ENCODE measurements around the gene TCEA3.

Gene TCEA3

DNA sequence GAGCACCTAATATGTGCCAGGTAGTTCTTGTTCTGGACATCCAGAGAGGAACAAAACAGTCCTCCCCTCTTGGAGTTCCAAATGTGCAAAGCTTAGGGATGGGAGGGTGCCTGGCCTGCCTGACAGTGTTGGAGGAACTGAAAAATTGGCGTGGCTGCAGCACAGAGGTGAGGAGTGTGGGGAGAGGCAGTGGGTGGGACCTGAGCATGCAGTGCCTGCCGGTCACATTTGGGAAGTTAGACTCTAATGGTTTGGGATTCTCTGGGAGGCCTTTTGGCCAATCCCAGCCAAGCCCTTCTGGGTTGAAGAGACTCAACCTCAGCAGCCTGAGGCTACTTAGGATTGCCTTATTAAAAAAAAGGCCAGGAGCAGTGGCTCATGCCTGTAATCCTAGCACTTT lies 2.3 kb upstream of the TCEA3 start:
- TF ChIP-seq, protein P1, sequence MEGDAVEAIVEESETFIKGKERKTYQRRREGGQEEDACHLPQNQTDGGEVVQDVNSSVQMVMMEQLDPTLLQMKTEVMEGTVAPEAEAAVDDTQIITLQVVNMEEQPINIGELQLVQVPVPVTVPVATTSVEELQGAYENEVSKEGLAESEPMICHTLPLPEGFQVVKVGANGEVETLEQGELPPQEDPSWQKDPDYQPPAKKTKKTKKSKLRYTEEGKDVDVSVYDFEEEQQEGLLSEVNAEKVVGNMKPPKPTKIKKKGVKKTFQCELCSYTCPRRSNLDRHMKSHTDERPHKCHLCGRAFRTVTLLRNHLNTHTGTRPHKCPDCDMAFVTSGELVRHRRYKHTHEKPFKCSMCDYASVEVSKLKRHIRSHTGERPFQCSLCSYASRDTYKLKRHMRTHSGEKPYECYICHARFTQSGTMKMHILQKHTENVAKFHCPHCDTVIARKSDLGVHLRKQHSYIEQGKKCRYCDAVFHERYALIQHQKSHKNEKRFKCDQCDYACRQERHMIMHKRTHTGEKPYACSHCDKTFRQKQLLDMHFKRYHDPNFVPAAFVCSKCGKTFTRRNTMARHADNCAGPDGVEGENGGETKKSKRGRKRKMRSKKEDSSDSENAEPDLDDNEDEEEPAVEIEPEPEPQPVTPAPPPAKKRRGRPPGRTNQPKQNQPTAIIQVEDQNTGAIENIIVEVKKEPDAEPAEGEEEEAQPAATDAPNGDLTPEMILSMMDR (conservative IDR thresholded peaks at IDR 0.05) = no peak
- no peak overlapping the region for H3K27ac ChIP-seq

DNA sequence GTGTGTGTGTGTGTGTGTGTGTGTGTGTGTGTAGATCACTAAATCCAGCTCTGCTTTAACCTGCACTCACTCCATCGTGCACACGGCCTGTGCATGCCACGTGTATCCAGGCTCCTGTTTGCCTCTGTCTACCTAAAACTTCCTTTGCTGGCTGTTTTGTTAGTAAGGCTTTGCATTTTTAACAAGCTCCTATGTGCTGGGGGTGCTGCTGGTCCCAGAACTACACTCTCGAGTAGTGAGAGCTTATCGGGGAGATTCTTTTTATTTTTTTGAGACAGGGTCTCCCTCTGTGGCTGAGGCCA lies 596 bp upstream of the TCEA3 start:
- H3K27ac ChIP-seq = peak overlapping the region; percentile 96
- TF ChIP-seq, protein P1 (conservative IDR thresholded peaks at IDR 0.05) = no peak

DNA sequence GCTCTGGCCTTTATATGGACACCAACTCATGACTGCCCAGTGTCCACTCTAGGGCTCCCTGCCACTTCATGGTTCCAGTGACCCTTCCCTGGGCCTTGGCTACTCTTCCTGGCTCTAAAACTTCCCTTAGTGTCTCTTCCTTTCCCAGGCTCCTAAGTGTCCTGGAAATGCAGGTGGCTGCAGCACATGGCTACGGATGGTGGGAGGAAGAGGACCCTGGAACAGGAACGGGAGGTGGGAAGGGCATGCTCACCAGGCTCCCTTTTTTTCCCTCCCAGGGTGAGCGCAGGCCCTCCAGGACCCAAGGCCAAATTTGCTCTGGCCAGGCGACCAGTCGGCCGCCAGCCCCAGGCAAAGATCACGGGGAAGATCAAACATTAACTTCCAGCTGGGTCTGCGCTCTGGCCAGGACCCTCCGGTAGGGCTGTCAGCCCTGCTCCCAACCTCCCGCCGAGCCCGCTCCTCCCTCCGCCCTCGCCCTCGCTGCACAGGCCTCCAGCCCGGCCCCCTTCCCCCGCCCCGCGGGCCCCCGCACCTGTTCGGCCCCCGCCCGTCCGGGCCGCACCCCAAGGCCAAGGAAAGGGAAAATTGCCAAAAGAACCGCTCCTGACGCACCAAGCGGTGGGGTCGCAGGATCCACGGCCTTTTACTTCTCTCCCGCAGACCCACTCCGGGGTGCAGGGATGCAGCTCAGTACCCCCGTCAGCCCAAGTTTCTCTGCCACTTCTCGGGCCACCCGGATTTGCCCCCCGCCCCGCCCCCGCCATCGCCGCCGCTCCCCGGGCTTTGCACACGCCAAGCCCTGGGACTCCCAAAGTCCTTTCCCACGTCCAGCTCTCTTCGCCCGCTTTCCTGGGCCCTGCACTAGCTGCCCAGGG lies 894 bp downstream of the TCEA3 start:
- peak overlapping the region; percentile 96 for H3K27ac ChIP-seq
- TF ChIP-seq, protein P1 (conservative IDR thresholded peaks at IDR 0.05) = no peak

DNA sequence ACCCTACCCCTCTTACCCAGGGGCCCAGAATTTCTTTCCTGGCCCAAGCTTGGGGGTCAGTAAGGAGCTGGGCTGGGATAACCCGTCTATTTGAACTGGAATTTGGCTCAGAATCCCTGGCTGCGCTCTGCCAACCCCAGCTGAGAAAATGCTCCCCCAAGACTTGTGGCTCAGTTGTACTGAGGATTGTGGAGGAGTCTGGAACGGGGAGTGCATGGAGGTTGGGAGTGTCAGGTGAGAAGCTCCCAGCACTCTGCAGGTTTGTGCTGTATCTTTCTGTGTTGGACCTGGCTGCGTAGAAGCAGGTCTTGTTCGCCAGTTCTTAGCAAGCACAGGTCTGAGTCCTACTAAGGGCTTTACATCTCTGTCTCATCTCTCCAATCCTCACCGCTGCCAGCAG lies 1.6 kb downstream of the TCEA3 start:
- H3K27ac ChIP-seq = peak overlapping the region; percentile 96
- TF ChIP-seq, protein P1 (conservative IDR thresholded peaks at IDR 0.05) = no peak

DNA sequence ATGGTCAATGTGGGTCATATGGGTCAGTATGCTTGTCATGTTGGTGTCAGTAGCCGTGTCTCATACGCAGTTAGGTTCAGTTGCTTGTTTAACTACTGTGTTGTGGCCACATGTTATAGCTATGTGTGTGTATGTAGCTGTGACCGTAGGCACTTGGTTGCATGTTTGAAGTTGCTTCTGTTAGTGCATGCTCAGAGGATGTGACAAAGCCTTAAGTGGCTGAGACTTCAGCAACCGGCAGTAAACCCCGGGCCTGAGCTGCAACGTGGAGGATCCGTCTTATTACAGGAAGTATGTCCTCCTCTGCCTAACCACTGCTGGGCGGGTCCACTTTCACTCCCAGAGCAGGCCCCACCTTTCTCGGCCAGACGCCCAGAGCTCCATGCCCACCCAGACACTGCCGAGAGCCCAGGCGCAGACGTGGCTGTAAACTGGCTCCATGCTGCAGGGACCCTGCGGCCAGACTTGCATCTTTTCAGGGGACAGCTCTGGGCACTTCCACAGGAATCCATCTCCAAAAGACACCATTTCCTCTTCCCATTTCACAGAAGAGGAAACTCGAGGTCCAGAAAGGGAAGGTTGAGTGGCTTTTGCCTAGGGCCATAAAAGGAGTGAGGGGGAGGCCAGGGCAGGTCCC lies 2.2 kb downstream of the TCEA3 start:
- peak overlapping the region; percentile 96 for H3K27ac ChIP-seq
- TF ChIP-seq, protein P1 (conservative IDR thresholded peaks at IDR 0.05) = no peak

DNA sequence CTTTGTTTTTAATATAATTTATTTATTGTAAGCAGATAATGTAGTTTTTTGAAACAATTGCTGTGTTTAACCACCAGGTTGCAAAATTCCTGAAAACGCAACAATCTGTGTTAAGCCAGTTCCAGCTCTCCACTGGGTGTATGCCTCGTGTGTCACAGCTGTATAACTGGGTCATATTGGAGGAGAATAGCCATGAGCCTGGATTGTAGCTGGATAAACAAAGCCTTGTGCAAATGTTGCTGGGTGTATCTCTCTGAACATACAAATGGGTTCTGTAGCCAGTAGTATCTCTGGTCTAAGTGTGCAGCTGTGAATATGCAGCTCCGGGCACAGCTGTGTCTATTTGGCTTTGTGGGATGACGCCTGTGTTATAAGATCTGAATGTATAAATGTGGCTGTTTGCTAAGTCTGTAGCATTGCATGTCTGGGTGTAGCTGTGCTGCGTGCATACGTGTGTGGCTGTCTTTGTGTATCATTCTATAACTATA lies 2.8 kb downstream of the TCEA3 start:
- H3K27ac ChIP-seq = peak overlapping the region; percentile 96
- TF ChIP-seq, protein P1 (conservative IDR thresholded peaks at IDR 0.05) = no peak

DNA sequence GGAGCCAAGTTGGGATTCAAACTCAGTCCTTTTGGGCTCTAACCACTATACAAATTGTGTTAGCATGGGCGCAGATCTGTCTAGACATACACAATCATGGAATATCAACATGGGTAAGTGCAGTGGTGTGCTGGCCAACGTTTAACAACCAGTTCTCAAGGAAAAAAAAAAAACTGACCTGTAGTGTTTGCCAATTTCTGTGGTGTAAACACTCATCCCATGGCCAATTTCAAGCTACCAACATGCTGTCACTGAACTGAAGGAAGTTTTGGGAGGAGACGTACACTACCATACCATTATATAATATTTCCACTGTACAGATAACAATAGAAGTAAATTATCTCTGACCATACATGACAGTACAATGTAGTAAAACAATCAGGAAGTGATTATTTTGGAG lies 3.2 kb downstream of the TCEA3 start:
- TF ChIP-seq, protein P1 (conservative IDR thresholded peaks at IDR 0.05) = no peak
- peak overlapping the region; percentile 96 for H3K27ac ChIP-seq
